Measurements from ENCODE around the gene ZCCHC4. TPM values are rescaled to one million over a fixed set of nuclear protein-coding genes. Genes with fewer than 3 reads are reported as not detected.

ZCCHC4 gene
- polyA plus RNA-seq, 1 donor from 2014 or later, result 10.1 TPM

- Mint-ChIP-seq H3K4me3 (peak overlapping the region in 1 of 4 donors; percentile 96), H3K4me1 (peaks cover 3 to 4% (median 4%) of the 10 kb centered on the region in 3 donors), H3K27ac (peak overlapping the region in 2 of 3 donors; percentile 79 to 86), H3K9me3 (no peaks in the 10 kb centered on the region), H3K36me3 (no peaks in the 10 kb centered on the region), H3K27me3 (no peaks in the 10 kb centered on the region)
These were observed 65.2 kb downstream of the ZCCHC4 start for GRCh38 chr4:25377572-25378436.

GRCh38 chr4:25378437-25378743, 65.8 kb downstream of the ZCCHC4 start:
- Mint-ChIP-seq H3K9me3 (no peaks in the 10 kb centered on the region), H3K27ac (no peak overlapping the region), H3K4me1 (peaks cover 3 to 4% (median 4%) of the 10 kb centered on the region in 3 donors), H3K36me3 (no peaks in the 10 kb centered on the region), H3K4me3 (no peak overlapping the region), H3K27me3 (no peaks in the 10 kb centered on the region)

GRCh38 chr4:25379591-25379990, 67.0 kb downstream of the ZCCHC4 start:
- no peaks in the 10 kb centered on the region for H3K9me3 Mint-ChIP-seq
- peaks cover 2% of the 10 kb centered on the region for H3K36me3 Mint-ChIP-seq
- H3K27ac Mint-ChIP-seq, result no peak overlapping the region
- H3K4me3 Mint-ChIP-seq, result no peak overlapping the region
- peaks cover 3 to 4% (median 4%) of the 10 kb centered on the region in 3 donors for H3K4me1 Mint-ChIP-seq
- H3K27me3 Mint-ChIP-seq, result no peaks in the 10 kb centered on the region

GRCh38 chr4:25383647-25384046, 71.1 kb downstream of the ZCCHC4 start:
- H3K9me3 Mint-ChIP-seq, result no peaks in the 10 kb centered on the region
- H3K36me3 Mint-ChIP-seq, result peaks cover 9% of the 10 kb centered on the region
- no peak overlapping the region for H3K4me3 Mint-ChIP-seq
- no peak overlapping the region for H3K27ac Mint-ChIP-seq
- H3K27me3 Mint-ChIP-seq, result no peaks in the 10 kb centered on the region
- peaks cover 0 to 2% (median 0%) of the 10 kb centered on the region in 3 donors for H3K4me1 Mint-ChIP-seq

GRCh38 chr4:25386926-25387325, 74.4 kb downstream of the ZCCHC4 start:
- peaks cover 10% of the 10 kb centered on the region for H3K36me3 Mint-ChIP-seq
- H3K4me3 Mint-ChIP-seq, result no peak overlapping the region
- H3K27me3 Mint-ChIP-seq, result no peaks in the 10 kb centered on the region
- H3K9me3 Mint-ChIP-seq, result no peaks in the 10 kb centered on the region
- H3K4me1 Mint-ChIP-seq, result peaks cover 0 to 2% (median 0%) of the 10 kb centered on the region in 3 donors
- no peak overlapping the region for H3K27ac Mint-ChIP-seq

- H3K27ac Mint-ChIP-seq, result peak overlapping the region in 1 of 3 donors; percentile 1
- no peaks in the 10 kb centered on the region for H3K4me1 Mint-ChIP-seq
- no peaks in the 10 kb centered on the region for H3K27me3 Mint-ChIP-seq
- H3K9me3 Mint-ChIP-seq, result no peaks in the 10 kb centered on the region
- H3K4me3 Mint-ChIP-seq, result no peak overlapping the region
- H3K36me3 Mint-ChIP-seq, result peaks cover 29% of the 10 kb centered on the region
These were observed 84.7 kb downstream of the ZCCHC4 start for GRCh38 chr4:25397305-25397704.

GRCh38 chr4:25399510-25399909, 86.9 kb downstream of the ZCCHC4 start:
- H3K9me3 Mint-ChIP-seq, result no peaks in the 10 kb centered on the region
- H3K4me3 Mint-ChIP-seq, result no peak overlapping the region
- H3K27ac Mint-ChIP-seq, result no peak overlapping the region
- H3K27me3 Mint-ChIP-seq, result no peaks in the 10 kb centered on the region
- H3K36me3 Mint-ChIP-seq, result peaks cover 28% of the 10 kb centered on the region
- no peaks in the 10 kb centered on the region for H3K4me1 Mint-ChIP-seq

- no peaks in the 10 kb centered on the region for H3K9me3 Mint-ChIP-seq
- no peak overlapping the region for H3K27ac Mint-ChIP-seq
- H3K27me3 Mint-ChIP-seq, result no peaks in the 10 kb centered on the region
- peaks cover 21% of the 10 kb centered on the region for H3K36me3 Mint-ChIP-seq
- H3K4me3 Mint-ChIP-seq, result no peak overlapping the region
- H3K4me1 Mint-ChIP-seq, result no peaks in the 10 kb centered on the region
These were observed 88.5 kb downstream of the ZCCHC4 start for GRCh38 chr4:25401066-25401465.

- Mint-ChIP-seq H3K4me1 (no peaks in the 10 kb centered on the region), H3K27me3 (no peaks in the 10 kb centered on the region), H3K9me3 (no peaks in the 10 kb centered on the region), H3K27ac (no peak overlapping the region), H3K4me3 (no peak overlapping the region), H3K36me3 (peaks cover 14% of the 10 kb centered on the region)
These were observed 89.9 kb downstream of the ZCCHC4 start for GRCh38 chr4:25402521-25402920.

- Mint-ChIP-seq H3K4me1 (no peaks in the 10 kb centered on the region), H3K9me3 (no peaks in the 10 kb centered on the region), H3K27me3 (no peaks in the 10 kb centered on the region), H3K36me3 (peaks cover 8% of the 10 kb centered on the region), H3K4me3 (no peak overlapping the region), H3K27ac (no peak overlapping the region)
These were observed 91.1 kb downstream of the ZCCHC4 start for GRCh38 chr4:25403699-25404098.

GRCh38 chr4:25405453-25405852, 92.9 kb downstream of the ZCCHC4 start:
- no peak overlapping the region for H3K27ac Mint-ChIP-seq
- H3K36me3 Mint-ChIP-seq, result peaks cover 8% of the 10 kb centered on the region
- no peak overlapping the region for H3K4me3 Mint-ChIP-seq
- H3K27me3 Mint-ChIP-seq, result no peaks in the 10 kb centered on the region
- H3K9me3 Mint-ChIP-seq, result no peaks in the 10 kb centered on the region
- no peaks in the 10 kb centered on the region for H3K4me1 Mint-ChIP-seq

- no peak overlapping the region for H3K27ac Mint-ChIP-seq
- no peak overlapping the region for H3K4me3 Mint-ChIP-seq
- peaks cover 8% of the 10 kb centered on the region for H3K36me3 Mint-ChIP-seq
- no peaks in the 10 kb centered on the region for H3K9me3 Mint-ChIP-seq
- H3K4me1 Mint-ChIP-seq, result no peaks in the 10 kb centered on the region
- no peaks in the 10 kb centered on the region for H3K27me3 Mint-ChIP-seq
These were observed 93.6 kb downstream of the ZCCHC4 start for GRCh38 chr4:25406081-25406692.

GRCh38 chr4:25410820-25411529, 98.4 kb downstream of the ZCCHC4 start:
- Mint-ChIP-seq H3K4me3 (no peak overlapping the region), H3K4me1 (no peaks in the 10 kb centered on the region), H3K27me3 (no peaks in the 10 kb centered on the region), H3K36me3 (peaks cover 7% of the 10 kb centered on the region), H3K9me3 (no peaks in the 10 kb centered on the region), H3K27ac (peak overlapping the region in 1 of 3 donors; percentile 68)

- Mint-ChIP-seq H3K36me3 (no peaks in the 10 kb centered on the region), H3K9me3 (no peaks in the 10 kb centered on the region)
These were observed 100.7 kb downstream of the ZCCHC4 start for GRCh38 chr4:25413261-25413660.

GRCh38 chr4:25417014-25417413, 104.4 kb downstream of the ZCCHC4 start:
- peak overlapping the region in 1 of 3 donors; percentile 35 for H3K27ac Mint-ChIP-seq
- H3K9me3 Mint-ChIP-seq, result no peaks in the 10 kb centered on the region
- peaks cover 0 to 4% (median 0%) of the 10 kb centered on the region in 3 donors for H3K4me1 Mint-ChIP-seq
- H3K36me3 Mint-ChIP-seq, result peaks cover 2% of the 10 kb centered on the region
- H3K4me3 Mint-ChIP-seq, result no peak overlapping the region
- H3K27me3 Mint-ChIP-seq, result no peaks in the 10 kb centered on the region

More at GRCh38 chr4:25413261-25413660, 100.7 kb downstream of the ZCCHC4 start:
- Mint-ChIP-seq H3K4me3 (no peak overlapping the region), H3K27me3 (no peaks in the 10 kb centered on the region), H3K4me1 (no peaks in the 10 kb centered on the region), H3K27ac (peak overlapping the region in 1 of 3 donors; percentile 52)

Data from IgD-negative memory B cell (primary cell).